Kidney glomerular epithelial cell (primary cell): ENCODE data around the gene HELT.
A peak's percentile ranks its signal among the peaks of the same experiment; 100 is the strongest.

Experiments used
- DNase-seq: peaks from one replicate; lab custom pipeline; 2025; lab: John Stamatoyannopoulos, UW

Gene HELT

DNA sequence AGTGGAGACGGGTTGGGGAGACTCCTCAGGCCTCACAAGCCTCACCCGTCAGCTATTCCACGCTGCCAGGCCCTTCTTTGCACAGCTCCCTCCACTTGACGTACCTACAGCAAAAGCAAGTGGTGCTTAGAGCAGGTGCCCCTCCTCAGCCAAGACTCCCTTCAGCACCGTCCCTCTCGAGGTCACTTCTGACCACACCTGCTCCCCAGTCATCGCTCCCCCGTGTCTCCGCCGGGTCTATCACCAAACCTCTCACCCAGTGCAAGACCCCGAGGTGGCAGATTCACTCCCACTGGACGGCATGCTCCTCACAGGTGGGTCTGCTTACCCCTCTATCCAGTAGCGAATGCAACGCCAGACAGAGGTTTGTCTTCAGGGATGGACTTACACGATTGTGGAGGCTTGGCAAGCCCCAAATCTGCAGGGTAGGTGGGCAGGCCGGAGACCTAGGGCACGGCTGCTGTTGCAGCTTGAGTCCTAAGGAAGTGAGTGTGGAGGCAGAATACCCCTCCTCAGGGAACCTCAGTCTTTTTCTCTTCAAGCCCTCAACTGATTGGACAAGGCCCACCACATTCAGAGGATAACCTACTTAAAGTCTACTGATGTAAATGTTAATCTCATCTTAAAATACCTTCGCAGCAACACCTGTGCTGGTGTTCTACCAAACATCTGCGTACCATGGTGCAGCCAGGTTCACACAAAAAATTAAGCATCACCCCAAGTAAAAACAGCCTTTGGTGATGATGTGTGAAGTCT, 14.5 kb upstream of the HELT start:
- DNase-seq: no peak

DNA sequence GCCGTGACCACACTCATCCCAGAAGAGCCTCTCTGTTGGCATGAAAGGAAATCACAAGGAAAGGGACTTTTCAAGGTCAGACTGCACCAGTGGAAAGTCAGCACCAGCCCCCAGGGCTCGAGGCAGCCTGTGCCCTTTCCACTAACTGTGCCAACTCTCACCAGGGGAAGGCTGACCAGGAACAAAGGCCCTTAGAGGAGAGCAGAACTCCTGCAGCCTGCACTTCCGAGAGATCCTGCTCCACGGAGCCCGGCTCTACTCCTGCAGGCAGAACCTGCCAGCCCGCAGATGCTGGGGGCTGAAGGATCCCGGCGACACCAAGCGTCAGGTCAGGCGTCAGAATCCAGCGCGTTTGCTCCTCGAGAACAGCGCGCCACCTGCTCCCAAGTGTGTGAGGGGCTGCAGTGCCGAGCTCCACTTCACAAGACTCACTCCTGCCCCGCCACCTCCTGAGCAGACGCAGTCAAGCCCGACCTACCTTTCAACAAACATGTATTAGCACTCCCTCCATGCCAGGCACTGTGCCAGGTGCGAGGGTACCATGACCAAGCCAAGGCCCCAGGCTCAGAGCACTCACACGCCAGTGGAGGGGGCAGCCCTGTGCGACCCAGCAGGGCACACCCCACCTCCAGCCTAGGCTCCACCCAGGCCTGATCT, 13.6 kb upstream of the HELT start:
- DNase-seq: no peak

DNA sequence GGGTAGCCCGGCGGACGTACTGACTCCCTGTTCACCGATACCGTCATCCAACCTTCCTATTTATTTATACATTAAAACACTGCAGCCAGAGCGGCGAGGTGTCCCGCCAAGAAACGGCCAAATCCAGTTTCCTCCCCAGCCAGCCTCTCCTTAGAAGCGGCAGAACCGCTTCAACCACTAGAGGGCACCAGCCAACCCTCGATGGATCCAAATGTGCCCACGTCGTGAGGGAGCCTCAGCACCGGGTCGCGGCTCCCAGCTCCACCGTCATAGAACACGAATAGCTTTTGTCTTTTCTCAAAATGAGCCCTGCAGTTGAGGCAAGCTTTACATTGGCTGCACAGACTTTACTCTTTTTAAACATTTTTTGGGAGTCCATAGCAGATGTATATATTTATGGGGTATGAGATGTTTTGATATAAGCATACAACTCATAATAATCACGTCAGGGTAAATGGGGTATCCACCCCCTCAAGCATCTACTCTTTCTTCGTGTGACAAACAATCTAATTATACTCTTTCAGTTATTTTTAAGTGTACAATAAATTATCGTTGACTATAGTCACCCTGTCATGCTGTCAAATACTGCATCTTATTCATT, 13.0 kb upstream of the HELT start:
- DNase-seq: peak; percentile 33

DNA sequence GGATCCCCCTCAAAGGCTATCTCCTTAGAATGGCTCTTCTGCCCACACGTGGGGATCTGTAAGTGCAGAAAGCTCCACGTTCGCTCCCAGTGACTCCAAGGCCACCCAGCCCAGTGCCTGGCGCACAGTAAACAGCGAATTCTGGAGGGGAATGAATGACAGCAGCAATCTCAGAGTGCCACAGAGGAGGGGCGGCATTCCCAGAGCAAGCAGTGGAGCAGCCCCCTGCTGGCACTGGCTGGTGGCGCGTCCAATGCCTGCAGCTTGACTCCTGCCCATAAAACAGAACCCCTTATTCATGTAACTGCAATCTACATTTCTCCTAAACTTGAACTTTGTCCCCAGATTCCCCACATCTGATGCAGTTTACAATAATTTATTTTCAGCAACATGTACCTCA, 6.9 kb upstream of the HELT start:
- no peak for DNase-seq

DNA sequence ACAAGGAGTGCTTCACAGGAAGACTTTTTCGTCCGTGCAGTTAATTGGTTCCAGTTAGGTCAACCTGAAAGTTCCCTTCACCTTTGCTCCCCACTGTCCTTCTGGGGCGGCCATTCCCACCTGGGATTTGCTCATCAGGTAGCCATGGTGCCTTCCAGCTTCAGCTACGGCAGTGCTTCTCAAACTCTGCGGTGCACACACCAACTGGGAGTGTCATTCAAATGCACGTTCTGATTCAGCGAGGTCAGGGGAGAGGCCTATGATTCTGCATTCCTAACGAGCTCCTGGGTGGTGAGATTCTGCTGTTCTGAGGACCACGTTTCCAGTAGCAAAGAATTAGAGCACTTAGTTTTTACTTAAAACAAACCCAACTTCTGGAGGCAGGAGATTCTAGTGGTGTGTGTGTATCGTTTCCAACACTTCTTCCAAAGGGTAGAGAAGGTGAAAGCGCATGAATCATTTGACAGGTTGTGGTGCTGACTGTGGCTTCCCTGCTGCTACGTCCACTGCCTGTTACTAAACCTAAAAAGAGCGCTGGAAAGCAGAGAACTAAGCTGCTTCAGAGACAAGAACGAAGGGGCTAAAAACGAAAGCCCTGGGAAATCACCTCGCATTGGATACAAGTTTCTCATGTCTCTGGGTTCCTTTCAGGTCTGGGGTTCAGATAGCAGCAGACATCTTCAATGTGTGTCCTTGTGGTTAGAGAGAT, 4.7 kb upstream of the HELT start:
- DNase-seq: no peak

DNA sequence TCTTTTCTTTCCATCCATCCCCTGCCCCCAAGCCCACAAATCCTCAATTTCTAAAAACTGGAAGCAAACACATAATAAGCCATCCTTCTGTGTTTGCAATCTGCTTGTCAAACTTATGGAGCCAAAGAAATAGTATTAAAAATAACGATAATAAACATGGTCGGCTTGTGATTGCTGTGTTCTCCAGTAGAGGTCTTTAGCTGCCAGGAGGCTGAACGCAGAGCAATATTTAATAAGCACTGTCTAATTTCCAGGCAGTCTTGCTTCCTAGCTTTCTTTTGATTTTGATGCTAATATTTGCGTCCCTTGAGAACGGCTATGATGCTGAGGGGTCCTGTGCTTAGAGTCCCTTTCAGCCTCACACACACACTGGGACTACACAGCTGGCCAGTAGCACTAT, 3.2 kb upstream of the HELT start:
- DNase-seq: no peak

DNA sequence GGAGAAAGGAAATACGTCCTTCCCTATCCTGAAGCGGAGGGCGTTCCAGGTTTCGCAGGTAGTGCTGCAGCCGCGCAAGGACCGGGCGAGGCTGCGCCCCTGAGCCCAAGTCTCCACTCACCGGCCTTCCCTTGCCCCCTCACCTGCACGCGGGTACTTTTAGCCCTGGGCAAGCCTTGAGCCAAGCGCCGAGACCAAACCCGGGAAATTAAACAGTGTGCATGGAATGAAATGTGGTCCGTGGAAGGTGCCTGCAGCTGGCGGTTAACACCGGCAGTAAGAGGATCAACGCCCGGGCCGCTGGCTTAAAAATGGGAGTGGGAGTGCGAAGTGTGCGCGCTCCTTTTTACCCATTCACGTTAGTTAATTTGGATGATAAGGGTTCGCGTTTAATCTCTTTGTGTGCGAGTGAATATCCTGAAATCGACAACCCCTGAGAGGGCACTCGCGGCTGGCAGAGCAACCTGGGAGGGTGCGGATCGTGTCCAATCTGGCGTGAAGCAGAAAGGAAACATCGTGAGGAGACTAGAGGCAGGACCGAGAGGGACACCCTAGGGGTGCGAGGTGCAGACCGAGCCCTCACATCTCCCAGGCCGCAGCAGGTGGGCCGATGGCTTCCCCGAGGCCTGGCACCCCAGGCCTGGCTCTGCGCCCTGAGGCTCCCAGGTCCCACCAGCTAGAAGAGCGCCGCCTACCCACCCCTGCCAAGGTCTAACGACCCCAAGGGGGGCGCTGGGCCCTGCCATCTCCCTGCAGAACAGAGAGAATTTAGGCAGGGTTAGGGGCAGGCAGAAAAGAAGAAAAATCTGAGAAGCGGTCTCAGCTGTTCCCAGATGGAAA, 2.0 kb upstream of the HELT start:
- DNase-seq: no peak

DNA sequence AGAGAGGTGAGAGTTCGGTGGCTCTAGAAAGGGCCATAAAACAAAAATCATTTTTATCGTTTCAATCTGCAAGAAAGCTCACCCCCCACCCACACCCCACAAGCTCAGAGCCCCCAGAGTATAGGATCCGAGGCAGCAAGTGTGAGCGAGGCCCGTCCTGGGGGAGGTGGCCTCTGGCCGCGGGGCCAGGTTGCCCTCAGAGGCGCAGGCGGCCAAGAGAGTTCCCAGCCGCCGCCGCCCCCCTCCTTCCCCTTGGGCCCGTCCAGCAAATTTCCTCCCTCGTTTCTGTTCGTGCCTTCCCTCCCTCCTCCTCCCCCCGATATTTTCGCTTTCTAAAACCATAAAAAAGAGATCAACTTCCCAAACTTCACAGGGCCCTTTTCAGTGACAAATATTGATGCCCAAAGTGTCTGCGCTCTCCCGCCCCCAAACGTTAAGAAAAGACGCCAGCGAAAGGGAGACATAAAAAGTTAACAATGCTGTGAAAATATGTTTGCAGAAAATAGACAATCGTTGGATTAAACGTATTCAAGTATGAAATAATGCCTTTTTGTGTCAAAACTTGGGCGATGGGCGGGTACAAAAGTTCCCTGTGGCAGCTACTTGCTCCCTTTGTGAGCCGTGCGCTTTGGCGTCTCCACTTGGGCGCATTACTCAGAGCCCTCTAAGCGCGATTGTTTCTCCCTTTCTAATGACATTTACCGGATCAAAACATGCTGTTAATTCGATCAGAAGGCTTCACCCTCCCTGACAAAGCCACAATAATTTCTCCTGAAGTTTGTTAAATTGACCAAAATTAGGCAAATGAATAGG, 1.1 kb upstream of the HELT start:
- no peak for DNase-seq

DNA sequence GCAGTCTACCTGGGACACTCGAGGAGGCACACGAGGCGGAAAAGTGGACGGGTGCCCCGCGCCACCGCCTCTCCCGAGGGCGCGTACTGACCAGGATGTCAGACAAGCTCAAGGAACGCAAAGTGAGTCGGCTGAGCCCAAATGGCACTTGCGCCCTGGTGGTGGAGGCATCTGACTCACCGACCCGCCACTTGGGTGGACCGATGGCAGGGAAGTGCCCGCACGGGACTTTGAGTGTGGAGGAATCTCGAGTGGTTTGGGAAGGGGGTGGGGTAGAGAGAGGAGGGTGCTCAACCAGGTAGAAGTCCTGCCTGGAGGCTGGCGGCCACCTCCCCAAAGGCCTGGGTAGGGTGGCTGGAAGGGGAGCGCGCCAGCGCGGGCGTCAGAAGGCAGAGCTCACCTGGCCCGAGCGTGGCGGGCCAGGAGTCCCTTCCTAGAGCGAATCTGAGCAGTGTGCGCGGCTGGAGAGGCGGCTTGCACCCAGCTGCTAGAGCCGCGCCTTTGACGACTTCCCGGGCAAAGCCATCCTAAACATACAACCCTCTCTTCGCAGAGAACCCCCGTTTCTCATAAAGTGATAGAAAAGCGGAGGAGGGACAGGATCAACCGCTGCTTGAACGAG, 655 bp downstream of the HELT start:
- no peak for DNase-seq

DNA sequence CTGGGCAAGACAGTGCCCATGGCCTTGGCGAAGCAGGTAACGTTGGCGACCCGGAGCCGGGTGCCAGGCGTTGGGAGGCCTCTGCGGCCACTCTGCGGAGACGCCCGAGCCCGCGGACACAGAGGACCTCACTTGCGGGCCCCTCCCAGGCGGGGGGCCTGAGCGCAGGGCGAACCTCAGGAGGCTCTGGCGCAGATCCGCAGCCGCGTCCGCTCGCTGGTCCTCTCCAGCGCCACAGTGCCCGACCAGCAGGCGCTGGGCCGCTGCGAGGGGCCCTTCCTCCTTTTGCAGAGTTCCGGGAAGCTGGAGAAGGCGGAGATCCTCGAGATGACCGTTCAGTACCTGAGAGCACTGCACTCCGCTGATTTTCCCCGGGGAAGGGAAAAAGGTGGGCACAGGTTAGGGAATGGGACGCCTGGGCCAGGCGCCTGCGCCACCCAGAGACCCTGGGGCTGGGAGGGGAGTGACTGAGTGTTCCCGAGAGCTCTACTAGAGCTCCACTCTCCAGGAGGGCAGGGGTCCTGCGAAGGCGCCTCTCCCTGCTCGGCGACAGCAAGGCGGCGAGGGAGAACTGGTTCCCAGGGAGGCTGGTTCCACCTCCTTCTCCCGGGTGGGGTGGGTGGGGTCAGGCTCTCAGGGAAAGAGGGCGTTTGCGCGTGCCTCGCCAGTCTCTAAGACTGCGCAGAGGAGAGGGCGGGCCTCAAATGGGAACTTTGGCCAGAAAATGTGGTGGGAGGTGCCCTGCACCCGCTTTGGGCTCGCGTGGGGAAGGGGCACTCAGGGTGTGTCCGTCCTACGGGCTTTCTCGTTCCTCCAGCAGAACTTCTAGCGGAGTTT, 1.4 kb downstream of the HELT start:
- DNase-seq: no peak

DNA sequence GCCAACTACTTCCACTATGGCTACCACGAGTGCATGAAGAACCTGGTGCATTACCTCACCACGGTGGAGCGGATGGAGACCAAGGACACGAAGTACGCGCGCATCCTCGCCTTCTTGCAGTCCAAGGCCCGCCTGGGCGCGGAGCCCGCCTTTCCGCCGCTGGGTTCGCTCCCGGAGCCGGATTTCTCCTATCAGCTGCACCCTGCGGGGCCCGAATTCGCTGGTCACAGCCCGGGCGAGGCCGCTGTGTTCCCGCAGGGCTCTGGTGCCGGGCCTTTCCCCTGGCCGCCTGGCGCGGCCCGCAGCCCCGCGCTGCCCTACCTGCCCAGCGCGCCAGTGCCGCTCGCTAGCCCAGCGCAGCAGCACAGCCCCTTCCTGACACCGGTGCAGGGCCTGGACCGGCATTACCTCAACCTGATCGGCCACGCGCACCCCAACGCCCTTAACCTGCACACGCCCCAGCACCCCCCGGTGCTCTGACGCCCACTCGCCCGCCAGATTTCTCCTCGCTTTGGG, 2.1 kb downstream of the HELT start:
- DNase-seq: no peak

DNA sequence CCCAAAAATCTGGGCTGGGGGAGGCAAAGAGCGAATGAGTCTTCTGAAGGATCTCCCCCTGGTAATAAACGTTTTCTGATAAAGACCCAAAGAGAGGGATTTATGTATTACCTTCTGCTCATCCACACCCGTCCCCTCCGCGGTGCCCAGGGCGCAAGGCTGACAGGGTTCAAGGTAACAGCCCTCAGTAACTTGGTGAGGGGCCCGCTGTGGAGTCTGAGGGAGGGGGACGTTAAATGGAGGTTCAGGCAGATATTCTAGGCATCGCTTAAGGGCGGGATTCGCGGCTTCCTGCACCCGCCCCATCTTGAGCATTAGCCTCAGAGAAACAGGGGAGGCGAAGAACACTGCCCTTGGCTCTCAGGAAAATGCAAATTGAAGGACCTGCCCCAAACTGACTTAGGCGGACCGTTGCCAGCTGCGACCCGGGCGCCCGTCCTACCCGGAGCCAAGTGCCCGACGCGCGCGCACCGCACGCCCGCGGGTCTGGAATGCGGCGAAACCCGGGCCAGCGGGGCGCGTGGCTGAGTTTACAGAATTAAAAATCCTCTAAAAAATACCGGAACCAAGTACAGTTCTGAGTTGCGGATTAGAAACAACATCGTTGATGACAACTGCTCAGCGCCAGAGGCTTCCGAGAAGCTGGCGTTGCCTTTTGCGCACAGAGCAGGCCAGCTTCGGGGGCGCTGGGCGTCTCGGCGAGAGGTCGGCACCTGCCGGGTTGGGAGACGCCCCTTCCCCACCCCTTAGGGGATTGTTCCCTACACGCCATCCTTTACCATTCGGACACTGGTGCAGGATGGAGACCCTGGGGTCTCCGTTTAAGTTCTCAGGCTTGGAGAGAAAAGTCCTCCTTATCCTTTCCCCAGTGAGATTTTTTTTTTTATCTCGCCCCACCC, 2.8 kb downstream of the HELT start:
- DNase-seq: no peak

DNA sequence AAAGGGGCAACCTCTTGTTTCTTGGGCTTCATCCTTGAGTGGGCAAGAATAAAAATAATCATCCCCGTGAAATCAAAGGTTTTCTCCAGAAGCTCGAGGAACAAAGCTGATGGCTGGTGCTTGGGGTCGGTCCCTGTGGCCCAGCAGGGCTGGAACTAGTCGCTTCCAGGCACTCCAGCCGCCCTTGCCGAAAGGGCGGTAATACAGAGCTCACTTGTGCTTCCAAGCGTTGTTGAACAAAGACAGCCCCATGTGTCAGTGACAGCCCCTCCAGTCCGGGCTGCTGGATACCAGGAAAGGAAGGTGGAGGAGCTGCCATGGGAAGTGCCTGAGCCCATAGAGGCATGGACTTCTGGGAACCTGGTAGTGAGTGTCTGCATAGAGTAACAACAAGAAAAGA, 5.2 kb downstream of the HELT start:
- DNase-seq: no peak

DNA sequence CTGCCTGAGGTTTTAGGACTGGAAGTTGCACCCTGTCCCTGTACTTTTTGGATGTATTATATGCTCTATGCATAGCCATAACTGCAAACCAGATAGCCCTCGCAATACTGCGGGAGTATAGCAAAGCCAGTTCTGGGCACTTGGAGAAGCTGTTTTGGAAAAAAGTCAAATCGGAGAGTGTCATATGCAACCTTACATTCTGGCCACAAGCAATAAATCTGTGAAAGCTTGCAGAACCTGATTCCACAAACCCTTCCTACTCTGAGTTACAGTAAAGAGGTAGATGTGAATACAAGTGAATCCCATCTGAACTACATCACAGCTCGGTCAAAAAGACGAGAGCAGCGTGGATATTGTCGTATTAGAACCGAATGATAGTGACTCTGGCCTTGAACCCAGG, 10.3 kb downstream of the HELT start:
- no peak for DNase-seq

DNA sequence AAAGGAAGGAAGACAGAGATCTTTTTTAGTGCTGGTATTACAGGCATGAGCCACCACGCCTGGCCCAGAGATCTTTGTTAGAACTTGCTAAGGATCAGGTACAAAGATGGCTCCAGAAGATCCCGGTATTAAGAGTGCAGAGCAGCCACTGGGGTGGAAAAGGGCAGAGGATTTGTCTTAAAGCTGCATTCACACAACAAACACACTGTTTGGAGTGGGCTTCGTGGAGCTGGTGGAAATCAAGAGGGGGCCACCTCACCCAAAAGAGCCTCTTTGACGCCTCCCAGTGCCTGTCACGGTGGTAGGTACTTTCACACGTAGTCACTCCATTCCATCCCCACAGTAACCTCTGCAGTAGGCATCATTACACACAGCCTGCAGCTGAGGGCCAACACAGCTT, 13.3 kb downstream of the HELT start:
- no peak for DNase-seq

DNA sequence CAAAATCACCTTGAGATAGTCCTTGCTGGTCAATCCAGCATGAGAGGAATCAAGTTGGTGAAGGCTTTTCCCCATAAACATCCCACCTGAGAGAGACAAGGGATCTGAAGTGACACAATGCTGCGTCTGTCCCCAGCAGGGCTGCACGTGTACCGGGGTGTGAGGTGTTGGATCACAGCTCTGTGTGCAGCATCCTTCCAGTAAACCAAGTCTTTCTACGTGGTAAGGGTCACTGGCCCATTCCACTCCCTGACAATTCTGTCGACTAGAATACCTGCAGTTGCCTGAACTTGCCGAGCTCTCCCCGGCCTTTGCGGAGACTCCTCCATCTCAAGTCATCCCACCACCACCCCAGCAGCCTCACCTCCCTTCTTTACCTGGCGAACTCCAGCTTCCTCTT, 14.8 kb downstream of the HELT start:
- DNase-seq: no peak

DNA sequence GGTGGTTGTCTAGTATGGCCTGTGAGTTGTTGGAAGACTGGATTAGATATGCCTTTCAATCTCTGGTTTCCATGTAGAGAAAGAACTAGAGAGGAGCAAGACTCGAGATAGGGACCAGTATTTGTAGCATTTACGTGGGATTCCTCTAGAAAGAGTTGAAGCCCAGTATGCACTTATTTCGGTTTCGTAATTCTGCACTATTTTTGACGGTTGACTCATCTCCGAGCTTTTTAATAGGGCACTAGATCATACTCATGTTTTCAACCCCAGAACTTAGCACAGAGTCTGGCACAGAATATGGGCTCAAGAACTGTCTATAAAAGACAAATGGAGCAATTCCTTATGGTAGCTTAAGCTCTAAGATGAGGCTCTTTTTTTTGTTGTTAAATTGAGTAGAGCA, 15.7 kb downstream of the HELT start:
- no peak for DNase-seq

DNA sequence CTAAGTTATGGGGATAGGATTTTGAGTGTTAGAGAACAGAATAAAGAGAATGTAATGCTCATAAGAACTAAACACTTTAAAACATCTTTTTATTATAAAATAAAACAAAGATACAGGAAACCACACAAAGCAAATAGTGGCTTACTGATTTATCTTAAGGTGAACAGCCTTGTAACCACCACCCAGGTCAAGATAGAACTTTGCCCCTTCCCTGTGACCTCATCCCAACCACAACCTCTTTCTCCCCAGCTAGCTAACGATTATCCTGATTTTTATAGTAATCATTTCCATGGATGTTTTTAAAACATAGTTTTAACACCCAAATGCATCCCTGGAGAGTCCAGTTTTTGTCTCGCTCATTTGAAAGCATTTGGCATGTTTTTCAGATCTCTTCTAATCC, 17.0 kb downstream of the HELT start:
- DNase-seq: no peak

DNA sequence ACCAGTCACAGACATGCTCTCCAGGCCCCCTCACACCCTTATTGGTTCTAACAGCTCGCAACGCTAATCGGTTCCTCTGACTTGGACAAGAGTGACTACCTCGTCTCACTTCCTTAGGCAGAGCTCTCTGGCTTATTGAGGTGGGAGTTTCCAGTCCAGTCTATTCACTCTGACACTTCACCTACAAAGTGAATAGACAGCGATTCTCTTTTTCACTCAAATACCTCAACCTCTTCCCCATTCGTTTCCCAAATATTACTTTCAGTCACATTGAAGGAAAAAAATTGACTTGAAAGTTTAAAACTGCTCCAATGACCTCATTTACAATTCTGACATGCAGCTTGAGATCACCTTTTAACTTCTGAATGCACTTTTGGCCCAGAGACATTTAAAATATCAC, 17.7 kb downstream of the HELT start:
- no peak for DNase-seq
